NCI-H345 treated with DMSO at 0.1 percent for 48 hours (cell line): Measurements from ENCODE around the gene SFT2D3.

Experiments
- DNase-seq: peaks from one replicate; lab custom pipeline; 2025; ENCODE audit not compliant: unreplicated experiment; lab: John Stamatoyannopoulos, UW

Gene SFT2D3, protein sequence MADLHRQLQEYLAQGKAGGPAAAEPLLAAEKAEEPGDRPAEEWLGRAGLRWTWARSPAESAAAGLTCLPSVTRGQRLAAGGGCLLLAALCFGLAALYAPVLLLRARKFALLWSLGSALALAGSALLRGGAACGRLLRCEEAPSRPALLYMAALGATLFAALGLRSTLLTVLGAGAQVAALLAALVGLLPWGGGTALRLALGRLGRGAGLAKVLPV

DNA sequence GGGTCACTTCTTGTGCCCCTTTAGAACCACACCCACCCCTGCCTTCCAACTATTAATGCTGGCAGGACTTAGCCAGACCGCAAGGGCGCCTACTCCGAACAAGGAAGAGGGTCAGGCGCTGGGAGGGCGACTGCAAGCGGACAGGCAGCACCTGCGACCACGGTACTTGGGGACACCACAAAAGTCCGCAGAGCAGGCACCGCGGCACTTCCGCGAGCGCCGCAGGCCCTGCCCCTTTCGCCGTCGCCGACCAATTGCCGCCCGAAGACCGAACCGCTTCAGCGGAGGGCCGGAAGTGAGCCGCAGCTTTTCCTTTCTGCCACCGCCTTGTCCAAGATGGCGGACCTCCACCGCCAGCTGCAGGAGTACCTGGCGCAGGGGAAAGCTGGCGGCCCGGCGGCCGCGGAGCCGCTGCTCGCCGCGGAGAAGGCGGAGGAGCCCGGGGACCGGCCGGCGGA, at the start of gene SFT2D3:
TSS of gene SFT2D3 (plus strand) at position 305 of the 458 bp plus-strand sequence. CDS start at position 337, 32 bp downstream.
- DNase-seq: peak; percentile 83

DNA sequence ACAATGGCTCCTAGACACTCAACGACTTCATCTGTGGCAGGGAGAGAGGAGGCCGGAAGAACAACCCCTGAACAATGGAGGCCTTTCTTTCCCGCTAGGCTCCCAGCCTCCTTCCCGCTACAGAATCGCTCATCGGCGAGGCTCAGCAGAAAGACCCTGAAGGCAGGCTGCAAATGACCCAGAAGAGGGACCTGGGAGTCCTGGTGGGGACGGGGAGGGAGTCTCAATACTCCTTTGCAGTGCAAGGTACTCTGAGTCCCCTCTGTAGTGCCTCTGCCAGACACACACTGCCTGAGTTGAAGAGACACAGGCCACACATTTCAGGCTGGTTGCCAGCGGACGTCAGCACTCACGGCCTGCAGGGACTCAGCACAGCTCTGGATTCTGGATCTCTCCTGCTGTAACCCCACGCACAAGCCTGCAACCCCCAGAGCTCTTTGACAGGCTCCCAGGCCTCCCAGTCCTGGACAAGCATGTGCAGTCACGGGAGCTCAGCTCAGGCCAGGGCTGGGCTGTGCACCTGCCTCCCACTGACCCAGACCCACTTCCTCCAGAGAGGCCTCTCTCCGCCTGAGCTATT, 49.2 kb upstream of the SFT2D3 start:
- no peak for DNase-seq

DNA sequence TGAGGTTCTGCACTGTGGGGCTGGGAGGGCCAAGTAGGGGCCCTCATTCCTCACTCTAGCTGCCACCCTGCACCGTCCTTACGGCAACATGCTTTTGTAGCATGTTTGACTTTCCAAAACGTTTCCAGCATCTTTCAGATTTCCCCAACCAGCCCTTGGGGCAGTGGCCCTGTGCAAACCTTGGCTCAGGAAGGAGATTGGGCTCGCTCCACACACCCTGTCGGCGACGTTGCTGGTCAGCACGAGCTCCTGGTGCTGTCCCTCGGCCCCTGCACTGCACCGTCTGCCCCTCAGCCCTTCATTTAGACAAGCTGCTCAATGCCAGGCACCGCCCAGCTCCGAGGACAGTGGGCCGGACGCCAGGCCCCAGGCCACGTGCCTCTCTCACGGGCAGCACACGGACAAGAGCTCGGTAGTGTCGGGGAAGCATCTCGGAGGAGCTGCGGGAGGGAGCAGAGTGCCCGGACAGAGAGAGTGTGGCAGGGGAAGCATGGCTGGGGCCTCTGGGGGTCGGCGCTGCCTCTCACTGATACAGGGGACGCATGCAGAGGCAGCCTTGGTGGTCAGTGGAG, 48.4 kb upstream of the SFT2D3 start:
- no peak for DNase-seq

DNA sequence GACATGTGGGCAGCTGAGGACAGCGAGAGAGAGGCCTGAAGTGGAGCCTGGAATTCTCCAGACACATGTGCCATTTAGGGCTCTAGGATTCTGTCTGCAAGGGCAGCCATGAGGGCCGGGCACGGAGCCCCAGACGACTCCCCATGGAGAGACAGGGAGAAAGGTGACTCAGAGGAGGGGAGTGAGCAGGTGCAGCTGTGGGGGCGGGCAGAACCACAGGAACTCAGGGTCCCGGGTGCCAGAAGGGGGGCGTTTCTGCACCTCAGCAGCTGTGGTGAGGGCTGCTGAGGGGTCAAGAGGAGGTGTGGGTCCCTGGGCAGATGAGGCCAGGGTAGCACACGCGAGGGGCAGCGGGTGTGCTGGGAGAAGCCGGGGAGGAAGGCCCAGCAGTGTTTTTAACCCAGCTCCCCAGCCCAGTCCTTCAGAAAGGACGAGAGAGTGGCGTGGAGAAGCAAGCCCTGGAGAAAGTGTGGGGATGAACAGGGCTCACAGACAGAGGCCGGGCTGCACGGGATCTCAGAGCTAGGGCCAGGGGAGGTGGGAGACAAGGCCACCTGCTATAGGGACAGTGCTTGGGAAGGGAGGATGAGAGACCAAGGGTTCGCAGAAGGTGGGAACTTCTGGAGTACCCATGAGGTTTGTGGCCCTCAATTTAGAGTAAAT, 47.7 kb upstream of the SFT2D3 start:
- no peak for DNase-seq

DNA sequence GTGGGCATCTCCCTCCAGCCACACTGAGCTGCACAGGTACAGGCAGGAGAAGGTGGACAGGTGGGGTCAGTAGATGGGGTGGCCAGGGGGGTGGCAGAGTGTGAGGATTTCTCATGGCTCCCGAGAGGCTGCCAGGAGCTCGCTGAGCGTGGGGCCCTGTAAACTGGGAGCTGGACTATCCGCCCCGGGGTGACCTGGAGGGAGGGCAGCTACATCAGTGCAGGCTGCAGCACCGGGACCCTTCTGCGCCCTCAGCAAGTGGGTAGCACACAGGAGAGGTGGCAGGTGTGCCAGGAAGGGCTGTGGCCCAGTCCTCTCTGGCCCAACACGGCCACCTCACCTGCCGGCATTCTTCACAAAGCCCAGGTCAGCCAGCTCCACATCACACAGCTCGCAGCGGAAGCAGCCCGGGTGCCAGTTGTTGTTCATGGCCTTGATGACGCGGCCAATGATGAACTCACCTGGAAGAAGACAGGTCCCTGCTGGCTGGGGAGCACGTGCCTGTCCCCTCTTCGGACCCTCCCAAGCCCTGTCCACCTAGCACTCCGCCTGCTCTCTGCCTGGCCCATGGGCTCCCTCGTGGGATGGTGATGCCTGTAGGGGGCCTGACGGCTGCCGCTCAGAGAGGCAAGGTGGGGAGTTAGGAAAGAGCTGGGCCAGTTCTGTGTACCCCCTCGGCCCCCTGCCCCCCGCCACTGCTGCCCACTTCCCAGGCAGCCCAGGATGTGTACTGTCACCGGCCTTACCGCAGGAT, 47.0 kb upstream of the SFT2D3 start:
- no peak for DNase-seq

DNA sequence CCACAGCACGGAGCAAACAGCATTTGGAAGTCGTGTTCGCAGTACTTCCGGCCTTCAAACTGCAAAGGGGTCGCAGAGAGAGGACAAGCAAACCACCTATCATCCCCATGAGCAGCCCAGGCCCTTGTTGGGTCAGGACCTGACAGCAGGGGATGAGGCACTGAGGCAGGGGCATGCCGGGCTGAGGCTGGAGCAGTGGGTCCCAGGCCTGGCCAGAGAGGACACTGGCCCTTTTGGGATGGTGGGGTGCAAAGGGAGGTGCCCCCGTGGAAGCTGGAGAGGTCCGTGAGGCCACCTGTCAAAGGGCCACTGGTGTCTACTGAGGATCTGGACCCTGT, 46.5 kb upstream of the SFT2D3 start:
- no peak for DNase-seq

DNA sequence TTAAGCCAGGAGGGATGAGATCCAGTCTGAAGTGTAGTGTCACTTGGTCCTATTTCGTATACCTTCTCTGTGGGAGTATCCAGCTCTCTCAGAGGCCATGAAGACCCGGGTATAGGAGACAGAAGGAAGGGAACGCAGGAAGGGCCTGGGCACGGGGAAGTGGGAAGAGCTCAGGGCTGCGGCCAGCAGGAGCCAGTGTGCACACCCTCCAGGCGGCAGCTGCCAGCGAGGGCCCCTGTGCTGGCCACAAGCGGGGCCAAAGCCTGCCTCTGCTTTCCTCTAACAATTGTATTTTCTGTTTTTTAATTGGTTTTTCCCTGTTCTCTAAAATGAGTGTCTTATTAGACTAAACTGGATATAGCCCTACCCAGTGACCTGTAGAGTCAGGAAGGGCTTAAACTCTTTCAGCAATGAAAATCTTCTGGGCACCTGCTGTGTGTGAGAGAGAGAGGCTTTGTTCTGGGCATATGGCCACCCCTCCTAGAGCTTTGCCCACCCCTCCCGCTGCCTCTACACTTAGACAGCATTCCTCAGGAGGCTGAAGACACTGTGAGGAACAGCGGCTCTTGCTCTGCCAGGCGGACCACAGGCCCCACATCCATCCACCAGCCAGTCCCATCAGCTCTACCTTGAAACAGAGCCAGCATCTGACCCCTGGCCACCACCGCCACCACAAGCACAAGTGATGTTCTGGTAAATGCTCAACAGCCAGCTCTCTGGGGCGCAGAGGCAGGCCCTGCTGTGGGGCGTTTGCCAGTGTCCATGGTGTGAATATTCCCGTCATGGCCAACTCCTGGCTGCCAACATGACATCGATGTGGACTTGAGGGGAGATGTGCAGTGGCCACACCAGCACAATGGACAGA, 45.9 kb upstream of the SFT2D3 start:
- DNase-seq: no peak

DNA sequence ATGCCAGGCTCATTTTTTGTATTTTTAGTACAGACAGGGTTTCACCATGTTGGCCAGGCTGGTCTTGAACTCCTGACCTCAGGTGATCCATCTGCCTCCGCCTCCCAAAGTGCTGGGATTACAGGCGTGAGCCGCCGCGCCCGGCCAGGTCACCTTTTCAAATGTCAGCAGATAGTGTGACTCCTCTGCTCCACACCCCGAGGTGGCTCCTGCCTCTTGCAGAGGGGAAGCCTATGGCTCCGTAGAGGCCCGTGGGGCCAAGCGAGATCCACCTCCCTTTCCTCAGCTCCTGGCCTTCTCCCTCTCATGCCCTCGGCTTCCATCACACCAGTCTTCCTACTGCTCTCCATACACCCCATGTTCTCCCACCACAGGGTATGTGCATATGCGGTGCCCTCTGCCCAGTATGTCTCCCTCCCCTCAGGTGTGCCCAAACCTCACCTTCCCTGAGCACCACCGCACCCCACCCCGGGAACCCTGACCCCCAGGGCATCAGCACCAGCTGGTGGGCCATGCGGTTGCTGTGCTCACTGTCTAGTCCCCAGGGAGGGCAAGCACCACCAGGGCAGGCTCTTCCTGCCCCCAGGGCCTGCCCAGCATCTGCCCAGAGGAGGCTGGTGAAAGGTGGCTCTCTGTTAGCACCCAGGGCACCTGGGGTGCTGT, 44.6 kb upstream of the SFT2D3 start:
- no peak for DNase-seq

DNA sequence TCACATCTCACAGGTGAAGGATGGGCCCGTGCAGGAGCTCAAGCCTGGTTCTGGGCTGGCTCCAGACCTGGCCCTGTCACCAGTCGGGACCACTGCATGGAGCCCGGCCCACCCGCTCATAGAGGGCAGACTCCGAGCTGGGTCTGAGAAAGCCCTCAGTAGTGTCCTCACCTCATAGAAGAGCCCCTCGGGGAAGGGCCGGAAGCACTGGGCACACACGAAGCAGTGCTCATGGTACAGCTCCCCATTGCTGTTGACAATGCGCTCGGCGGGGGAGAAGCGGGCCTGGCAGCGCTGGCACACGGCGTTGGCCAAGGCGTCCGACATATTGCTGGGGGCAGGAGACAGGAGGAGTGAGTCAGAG, 44.1 kb upstream of the SFT2D3 start:
- DNase-seq: no peak

DNA sequence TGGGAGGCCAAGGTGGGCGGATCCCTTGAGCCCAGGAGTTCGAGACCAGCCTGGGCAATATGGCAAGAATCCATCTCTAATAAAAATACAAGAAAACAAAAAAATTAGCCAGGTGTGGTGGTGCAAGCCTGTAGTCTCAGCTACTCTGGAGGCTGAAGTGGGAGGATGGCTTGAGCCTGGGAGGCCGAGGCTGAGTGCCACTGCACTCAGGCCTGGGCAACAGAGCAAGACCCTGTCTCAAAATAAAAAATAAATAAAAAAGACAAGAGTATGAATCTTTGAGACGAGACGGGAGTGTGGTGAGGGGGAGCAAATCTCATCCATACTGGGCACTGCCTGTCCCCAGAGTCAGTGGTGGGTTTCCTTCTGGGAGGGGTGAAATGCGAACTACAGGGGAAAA, 43.2 kb upstream of the SFT2D3 start:
- no peak for DNase-seq

DNA sequence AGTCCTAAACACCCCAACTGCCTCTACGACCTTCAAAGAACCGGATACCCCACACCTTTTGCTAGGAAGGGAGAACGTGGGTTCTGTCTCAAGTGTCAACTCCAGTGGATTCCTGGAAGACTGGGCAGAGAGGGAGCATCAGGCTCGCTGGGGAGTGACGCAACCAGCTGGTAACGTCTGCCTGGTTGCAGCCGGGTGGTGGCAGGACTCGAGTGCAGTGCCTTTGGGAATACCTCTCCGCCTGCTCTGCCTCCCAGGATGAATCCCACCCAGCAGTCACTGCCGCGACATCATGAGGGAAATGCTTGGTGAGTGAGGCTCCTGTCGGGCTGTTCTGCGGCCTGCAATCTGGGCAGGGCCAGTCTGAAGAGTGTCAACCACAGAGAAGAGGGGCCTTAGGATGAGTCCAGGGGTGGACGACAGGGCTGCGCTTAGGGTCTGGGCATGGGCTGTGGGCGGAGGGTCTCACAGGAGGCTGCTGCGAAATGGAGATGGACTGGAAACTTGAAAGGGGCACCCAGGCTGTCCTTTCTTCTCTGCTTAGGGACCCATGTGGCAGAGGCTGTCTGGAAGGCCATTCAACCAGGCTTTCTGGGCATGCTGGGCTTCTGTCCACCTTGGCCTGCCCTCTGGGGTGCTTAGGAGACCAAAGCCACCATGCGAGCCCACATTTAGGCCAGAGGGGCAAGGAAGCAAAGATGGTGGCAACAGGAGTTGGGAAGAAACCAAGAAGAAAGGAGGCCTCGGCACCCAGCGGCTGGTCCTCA, 42.5 kb upstream of the SFT2D3 start:
- no peak for DNase-seq

DNA sequence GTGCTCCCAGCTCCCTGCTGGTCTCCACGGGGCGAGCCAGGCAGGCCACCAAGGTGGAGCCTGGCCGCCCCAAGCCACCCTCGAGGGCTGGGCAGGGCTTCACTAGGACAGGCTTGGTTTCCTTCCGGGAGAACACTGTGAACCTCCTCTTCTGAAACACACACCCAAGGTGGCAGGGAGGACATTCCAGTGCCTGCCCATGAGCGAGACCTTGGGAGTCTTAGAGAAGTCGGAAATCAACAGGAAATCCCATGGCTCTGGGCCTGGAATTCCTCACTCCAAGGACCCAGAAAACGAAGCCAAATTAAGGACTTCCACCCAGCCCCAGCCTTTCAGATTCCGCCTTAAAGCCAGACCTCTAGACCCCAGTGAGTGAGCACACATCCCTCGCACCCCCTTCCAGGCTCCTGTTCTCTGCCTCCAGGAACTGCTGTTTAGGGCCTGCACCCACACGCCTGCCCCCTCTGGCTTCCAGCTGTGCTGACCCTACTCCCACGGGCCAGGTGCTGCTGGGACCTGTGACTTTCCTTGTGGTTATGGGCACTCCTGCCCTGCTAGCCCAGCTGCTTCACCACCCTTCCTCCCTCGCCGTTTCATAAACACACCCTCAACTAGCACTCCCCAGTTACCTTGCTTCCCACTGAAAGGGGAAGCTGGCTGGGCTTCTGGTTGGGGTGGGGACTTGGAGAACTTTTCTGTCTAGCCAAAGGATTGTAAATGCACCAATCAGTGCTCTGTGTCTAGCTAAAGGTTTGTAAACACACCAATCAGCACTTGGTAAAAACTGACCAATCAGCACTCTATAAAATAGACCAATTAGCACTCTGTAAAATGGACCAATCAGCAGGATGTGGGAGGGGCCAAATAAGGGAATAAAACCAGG, 41.6 kb upstream of the SFT2D3 start:
- no peak for DNase-seq

DNA sequence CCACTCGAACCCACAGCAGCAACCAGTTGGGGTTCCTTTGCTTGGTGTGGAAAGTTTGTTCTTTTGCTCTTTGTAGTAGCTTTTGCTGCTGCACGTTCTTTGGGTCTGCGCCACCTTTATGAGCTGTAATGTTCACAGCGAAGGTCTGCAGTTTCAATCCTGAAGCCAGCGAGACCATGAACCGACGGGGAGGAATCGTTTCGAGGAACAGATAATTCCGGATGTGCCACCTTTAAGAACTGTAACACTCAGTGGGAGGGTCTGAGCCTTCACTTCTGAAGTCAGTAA, 41.1 kb upstream of the SFT2D3 start:
- DNase-seq: no peak

DNA sequence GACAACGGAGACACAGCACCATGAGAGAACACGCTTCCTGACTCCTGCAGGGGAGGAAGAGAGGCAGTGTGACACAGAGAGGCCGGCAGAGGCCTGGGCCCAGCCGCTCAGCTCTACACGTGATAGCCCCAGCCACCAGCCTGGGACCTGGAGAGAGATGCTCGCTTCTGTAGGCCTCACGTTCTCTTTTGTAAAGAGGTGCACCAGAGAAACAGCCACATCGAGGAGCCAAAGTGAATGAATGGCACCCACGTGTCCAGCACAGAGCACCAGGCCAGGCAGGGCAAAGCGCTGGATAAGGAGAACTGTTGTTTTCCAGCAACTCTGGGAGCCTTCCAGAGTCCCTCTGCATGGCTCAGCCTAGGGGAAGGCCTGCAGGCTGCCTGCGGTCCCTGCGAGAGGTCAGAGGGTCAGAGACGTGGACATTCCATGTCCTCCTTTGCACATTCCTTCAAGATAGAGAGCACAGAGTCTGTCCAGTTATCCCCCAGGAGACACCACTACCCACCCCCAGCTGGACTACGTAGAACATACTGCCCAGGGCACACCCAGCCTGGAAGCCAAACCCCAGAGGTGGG, 40.1 kb upstream of the SFT2D3 start:
- no peak for DNase-seq

DNA sequence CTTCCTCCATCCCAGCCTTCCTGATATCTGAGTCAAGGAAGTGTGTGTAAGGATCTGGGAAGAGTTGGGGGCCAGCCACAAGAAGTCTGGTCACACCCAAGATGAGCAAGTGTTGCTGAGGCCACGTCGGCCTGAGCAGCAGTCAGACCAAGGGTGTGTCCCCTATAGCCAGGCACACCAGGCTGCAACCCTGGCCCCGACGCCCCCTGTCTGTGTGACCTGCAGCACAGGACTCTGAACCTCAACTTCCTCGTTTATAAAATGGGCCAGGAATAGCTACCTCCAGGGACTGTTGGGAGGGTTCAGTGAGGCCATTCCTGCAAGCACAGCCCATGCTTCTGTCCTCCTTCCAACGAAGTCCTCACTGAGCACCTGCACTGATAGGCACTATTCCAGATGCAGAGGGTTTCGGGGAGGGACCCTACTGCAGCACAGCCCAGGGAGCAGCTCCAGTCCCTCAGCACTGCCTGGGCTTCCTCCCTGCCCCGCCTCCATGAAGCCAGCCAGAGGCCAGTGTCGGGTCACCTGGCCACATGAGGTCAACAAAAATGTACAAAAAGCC, 39.3 kb upstream of the SFT2D3 start:
- no peak for DNase-seq

DNA sequence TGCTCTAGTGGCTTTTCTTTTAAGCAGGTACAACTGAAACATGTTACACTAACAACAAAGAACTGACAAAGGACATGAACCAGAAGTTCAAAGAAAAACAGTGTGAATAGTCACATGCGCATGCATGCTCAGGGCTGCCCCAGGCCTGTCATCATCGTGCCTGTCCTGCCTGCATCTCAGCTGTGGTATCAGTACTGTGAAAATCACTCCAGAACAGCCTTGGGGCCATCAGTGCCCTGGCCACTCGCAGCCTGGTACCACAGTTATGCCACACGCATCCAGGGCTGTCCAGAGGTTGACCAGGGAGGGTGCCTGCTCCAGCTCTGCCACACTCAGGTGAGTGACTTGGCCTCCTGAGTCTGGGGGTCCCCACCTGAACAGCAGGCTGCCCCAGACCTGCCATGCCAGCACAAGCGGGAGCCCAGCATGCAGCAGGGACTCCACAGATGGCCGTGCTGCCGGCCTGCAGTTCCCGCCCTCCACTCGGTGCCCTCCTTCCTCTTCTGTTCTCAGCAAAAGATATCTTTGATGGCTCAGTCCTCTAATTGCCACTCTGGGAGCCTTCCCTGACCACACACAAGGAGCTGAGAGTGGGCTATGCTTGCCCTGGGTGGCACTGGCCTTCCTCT, 38.2 kb upstream of the SFT2D3 start:
- DNase-seq: no peak

DNA sequence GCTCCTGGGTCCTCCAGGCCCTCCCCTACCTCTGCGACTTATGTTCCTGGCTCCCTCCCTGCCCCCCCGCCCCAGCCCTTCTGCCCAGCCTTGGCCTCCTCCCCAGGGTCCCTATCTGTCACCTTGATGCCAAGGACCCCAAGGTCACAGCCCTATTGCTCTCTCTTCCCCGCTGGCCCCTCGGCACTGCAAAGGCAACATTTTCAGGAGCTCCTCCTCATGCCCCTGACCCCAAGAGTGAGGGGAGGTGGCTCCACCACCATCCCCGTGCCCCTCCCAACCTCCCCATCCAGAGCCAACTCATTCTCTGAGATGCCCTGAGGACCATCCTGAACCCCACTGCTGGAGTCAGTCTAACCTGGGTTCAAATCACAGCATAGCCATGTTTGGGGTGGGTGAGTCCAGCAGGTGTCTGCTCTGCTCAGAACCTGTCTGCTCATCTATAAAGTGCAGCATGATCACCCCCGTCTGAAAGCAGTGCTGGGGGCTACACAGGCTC, 37.7 kb upstream of the SFT2D3 start:
- no peak for DNase-seq
